ENCODE measurements around the gene DPP9.

GRCh38 chr19:4682417-4683200 is 41.0 kb downstream of the DPP9 start:
- TF ChIP-seq JUND (IDR thresholded peaks at IDR 0.05; ENCODE audit: low read length) (no peak), POLR2A (IDR thresholded peaks at IDR 0.05; ENCODE audit: control extremely low read depth in 1 of 2, low read depth in 2 of 2, low read length in 2 of 2) (no peak), NRF1 (IDR thresholded peaks at IDR 0.05; ENCODE audit: low read depth, low read length) (no peak), PHF8 (conservative IDR thresholded peaks at IDR 0.05; ENCODE audit: low read depth, low read length) (no peak), RXRA (IDR thresholded peaks at IDR 0.05; ENCODE audit: insufficient read depth, low read depth, low read length) (no peak), MAX (IDR thresholded peaks at IDR 0.05) (no peak), CTCF (IDR thresholded peaks at IDR 0.05; ENCODE audit: control extremely low read depth in 1 of 3, insufficient read depth in 1 of 3, low read depth in 1 of 3, low read length in 3 of 3) (no peak), SP4 (IDR thresholded peaks at IDR 0.05; ENCODE audit: low read length) (no peak), TCF12 (IDR thresholded peaks at IDR 0.05; ENCODE audit: low read depth, low read length) (no peak)
